ENCODE results near the gene CDH23.

The CDH23 gene

GRCh38 chr10:71778071-71778825 is 381.5 kb downstream of the CDH23 start:
- no peak for DNase-seq (ENCODE audit: extremely low read depth in 1 of 2, low read depth in 1 of 2)

GRCh38 chr10:71779641-71780040 is 382.9 kb downstream of the CDH23 start:
- no peak for DNase-seq (ENCODE audit: extremely low read depth in 1 of 2, low read depth in 1 of 2)

GRCh38 chr10:71780156-71780555 is 383.4 kb downstream of the CDH23 start:
- no peak for DNase-seq (ENCODE audit: extremely low read depth in 1 of 2, low read depth in 1 of 2)

GRCh38 chr10:71780719-71781118 is 384.0 kb downstream of the CDH23 start:
- DNase-seq (ENCODE audit: extremely low read depth in 1 of 2, low read depth in 1 of 2), result no peak

GRCh38 chr10:71782221-71782916 is 385.6 kb downstream of the CDH23 start:
- no peak for DNase-seq (ENCODE audit: extremely low read depth in 1 of 2, low read depth in 1 of 2)

GRCh38 chr10:71782917-71783490 is 386.3 kb downstream of the CDH23 start:
- no peak for DNase-seq (ENCODE audit: extremely low read depth in 1 of 2, low read depth in 1 of 2)

GRCh38 chr10:71783917-71784678 is 387.4 kb downstream of the CDH23 start:
- DNase-seq (ENCODE audit: extremely low read depth in 1 of 2, low read depth in 1 of 2), result no peak

- DNase-seq (ENCODE audit: extremely low read depth in 1 of 2, low read depth in 1 of 2), result no peak
Measured at GRCh38 chr10:71784679-71785272, 388.1 kb downstream of the CDH23 start.

- DNase-seq (ENCODE audit: extremely low read depth in 1 of 2, low read depth in 1 of 2), result no peak
Measured at GRCh38 chr10:71788954-71789353, 392.2 kb downstream of the CDH23 start.

- DNase-seq (ENCODE audit: extremely low read depth in 1 of 2, low read depth in 1 of 2), result no peak
Measured at GRCh38 chr10:71789871-71790270, 393.2 kb downstream of the CDH23 start.

- no peak for DNase-seq (ENCODE audit: extremely low read depth in 1 of 2, low read depth in 1 of 2)
Measured at GRCh38 chr10:71790749-71791440, 394.2 kb downstream of the CDH23 start.

GRCh38 chr10:71795248-71795647 is 398.5 kb downstream of the CDH23 start:
- DNase-seq (ENCODE audit: extremely low read depth in 1 of 2, low read depth in 1 of 2), result no peak

- no peak for DNase-seq (ENCODE audit: extremely low read depth in 1 of 2, low read depth in 1 of 2)
Measured at GRCh38 chr10:71796749-71797405, 400.2 kb downstream of the CDH23 start.

GRCh38 chr10:71797533-71798307 is 401.0 kb downstream of the CDH23 start:
- no peak for DNase-seq (ENCODE audit: extremely low read depth in 1 of 2, low read depth in 1 of 2)

GRCh38 chr10:71798308-71798624 is 401.5 kb downstream of the CDH23 start:
- DNase-seq (ENCODE audit: extremely low read depth in 1 of 2, low read depth in 1 of 2), result no peak

- no peak for DNase-seq (ENCODE audit: extremely low read depth in 1 of 2, low read depth in 1 of 2)
Measured at GRCh38 chr10:71799112-71799511, 402.4 kb downstream of the CDH23 start.

GRCh38 chr10:71799608-71800453 is 403.1 kb downstream of the CDH23 start:
- DNase-seq (ENCODE audit: extremely low read depth in 1 of 2, low read depth in 1 of 2), result no peak

- no peak for DNase-seq (ENCODE audit: extremely low read depth in 1 of 2, low read depth in 1 of 2)
Measured at GRCh38 chr10:71801361-71801760, 404.6 kb downstream of the CDH23 start.
